Stimulated activated CD8-positive, alpha-beta memory T cell treated with anti-CD3 and anti-CD28 coated beads, Interleukin-4, amount 100 ng/mL, for 1 hour (primary cell): ENCODE measurements around the gene IP6K2.

Source experiments
- DNase-seq, 2 donors: peaks; one replicate each; pipeline ENCODE4 v3.0.0-alpha.2; 2020; ENCODE audit warnings: low read depth in 2 of 2, low spot score in 1 of 2

IP6K2 gene

DNA sequence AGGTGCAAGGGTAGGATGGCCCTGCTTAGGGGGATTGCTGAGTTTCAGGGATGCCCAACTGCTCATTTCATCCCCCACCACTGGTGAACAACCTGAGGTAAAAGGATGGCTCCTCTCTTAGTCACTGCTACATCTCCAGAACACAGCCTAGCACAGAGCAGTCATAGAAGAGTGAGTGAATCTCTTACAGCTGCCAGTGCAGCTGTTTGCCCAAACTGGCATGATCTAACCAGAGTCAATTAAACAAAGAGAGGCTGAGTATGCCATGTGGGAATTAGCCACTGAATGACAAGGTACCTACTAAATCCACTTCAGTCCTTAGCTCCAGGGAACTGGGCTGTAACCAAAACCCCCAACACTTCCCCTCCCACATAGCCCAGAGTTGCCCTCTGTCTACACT lies 24.5 kb downstream of the IP6K2 start:
- no peak for DNase-seq

DNA sequence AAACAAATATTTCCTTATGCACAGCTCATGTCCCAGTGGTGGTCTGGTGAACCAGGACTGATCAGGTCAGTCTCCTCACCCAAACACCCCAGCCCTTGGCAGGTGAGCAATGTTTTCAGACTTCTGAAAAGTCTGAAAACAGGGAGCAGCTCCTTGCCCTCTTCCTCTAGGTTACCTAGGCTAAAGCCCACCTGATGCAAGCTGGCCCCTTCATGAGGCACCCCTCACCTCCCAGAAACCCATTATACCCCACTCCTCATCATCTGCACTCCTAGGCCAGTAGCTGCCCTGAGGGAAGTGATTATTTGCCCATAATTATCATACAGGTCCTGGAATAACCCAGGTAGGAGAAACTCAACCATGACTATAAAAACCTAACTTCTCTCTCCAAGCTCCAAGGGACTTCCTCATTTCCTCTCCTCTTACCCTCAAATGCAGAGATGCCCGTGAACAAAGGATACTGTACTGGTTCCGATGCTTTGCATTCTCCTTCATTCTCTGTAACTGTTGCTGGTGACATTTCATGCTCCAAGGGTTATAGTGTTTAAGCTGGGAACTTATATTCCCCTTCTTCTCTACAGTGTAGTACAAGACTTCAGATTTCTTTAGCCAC lies 26.1 kb downstream of the IP6K2 start:
- no peak for DNase-seq

DNA sequence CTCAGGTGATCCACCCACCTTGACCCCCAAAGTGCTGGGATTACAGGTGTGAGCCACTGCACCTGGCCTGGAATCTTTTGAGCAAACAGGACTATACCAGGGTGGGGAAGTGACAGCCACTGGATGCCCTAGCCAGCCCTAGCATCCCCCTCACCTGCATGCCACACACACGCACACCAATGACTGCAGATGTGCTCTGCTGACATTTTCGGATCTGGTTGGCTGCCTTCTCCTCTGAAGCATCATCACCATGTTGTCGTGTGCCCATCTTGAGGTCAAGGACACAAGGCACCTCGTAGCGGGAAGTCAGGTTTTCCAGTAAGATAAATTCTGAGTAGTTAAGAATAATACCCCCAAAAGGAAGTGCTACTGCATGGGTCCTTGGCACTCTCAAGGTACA lies 27.6 kb downstream of the IP6K2 start:
- no peak for DNase-seq

DNA sequence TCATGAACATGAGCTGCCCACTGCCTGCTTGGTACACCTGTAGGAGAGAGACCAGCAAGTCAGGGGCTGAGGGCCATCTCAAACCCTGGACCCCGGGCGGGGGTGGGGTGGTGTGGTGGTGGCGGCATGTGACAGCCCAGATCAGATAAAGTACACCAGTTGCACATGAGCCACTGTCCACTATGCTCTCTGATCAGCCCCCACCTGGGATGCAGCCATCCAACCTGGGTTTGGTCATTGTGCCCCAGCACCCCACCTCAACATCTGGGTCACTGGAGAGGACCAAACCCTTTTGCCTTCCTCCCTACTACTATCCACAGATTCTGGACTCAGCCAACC lies 28.3 kb downstream of the IP6K2 start:
- DNase-seq = no peak

DNA sequence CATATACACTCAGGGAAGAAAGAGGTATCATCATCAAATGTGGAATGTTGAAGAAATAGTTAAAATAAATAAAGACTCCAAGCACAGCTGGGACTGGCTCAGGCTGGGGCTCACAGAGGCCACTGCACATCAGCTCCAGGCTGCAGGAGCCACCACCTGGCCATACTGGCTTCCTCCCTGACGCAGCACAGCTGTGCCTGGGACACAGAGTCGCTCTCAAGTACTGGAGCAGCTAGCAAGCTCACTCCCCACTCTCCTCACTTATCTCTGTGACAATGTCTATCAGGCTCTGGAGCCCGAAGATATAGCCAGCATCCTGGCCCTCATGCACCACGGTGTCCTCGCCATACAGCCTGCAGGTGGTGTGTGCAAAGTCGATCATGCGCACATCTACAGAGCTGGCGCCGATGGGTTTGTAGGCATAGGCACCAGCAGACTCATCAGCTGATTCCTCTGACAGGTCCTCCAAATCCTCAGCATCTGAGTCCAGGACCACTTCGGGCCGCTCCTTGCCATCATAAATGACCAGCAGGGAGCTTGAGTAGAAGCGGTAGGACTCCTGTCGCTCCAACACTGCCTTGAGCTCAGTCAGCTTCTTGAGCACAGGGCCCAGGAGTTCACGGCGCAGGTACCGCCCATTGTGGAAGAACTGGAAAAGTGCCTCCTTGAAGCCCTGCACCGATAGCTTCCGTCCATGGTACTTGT lies 28.8 kb downstream of the IP6K2 start:
- no peak for DNase-seq

DNA sequence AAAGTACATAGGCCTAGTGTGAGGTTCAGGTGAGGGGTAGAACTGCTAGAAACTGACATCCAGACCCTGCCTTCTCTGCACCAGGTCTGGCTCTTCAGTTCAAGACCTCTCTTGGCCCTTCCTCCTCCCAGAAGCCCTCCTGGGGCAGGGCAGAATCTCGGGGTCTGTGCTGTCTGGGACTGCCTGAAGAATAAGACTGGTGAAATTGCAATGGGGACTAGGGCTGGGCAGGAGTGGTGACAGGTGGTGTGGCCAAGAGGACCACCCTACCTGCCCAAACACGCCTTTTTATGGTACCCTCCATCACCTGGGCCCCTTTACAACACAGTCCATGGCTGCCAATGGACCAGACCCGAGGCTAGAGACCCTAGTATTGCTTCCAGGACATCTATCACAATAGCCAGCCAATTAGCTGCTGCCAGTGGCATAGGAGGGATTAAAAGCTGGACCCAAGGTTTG lies 29.8 kb downstream of the IP6K2 start:
- no peak for DNase-seq

DNA sequence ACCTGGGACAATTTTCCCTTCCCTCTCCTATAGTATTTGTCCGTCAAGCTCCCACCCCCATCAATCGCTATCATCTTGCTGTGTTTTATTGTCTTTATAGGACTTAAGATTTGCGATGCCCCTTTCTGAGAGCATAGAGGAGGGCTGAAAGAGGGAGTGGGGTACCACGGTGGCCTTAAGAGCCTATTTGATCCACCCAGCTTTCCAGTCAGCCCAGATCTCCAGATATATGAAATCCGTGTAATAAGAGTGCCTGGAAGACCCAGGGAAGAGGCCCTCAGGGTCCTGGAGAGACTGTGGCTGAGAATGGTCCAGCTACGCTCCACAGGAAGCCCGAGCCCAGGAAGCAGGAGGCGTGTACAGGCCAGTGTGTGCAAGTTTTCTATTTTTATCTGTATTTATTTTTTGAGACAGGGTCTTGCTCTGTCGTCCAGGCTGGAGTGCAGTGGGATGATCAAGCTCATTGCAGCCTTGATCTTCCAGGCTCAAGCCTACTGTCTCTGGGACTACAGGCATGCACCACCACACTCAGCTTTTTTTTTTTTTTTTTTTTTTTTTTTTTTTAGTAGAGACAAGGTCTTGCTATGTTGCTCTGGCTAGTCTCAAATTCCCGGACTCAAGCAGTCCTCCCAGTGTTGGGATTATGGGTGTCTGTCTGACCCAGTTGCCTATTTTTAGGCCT lies 30.3 kb downstream of the IP6K2 start:
- no peak for DNase-seq

DNA sequence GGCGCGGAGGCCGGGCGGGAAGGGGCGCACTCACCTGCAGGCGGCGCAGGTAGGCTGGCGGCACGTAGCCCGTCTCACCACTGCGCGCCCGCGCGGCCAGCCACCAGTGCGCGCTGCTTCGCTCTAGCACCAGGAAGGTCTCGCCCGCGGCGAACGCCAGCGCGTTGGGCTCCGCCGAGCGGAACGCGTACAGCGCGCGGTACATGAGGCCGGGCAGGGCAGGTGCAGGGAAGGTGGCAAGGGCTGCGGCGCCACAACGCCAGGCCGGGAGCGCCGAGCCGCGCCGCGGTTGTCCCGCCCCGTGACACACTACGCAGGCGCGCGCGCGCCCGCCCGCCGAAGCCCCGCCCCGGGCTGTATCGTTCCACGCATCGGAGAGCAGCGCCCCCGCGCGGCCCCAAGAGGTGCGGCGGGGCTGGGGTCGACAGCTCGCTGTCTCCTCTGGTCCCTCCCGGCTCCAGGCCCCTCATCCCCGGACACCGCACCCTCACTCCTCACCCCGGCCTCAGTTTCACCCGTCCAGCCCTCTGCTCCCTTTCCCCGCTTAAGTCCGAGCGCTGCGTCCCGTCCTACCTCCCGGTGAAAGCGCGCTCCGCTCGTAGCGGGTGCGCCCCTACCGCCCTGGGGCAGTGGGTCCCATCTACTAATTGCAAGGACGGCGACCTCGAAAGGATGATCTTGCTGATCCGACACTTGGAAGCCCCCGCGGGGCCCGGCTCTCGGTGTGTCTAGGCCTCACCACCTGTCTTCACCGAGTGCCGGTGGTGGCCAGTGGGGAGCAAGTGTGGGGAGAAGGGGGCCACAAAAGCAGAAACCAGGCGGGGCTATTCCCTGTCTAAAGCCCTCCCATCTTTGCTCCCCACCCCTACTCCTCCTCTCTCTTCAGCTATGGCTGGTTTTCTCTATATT lies 31.2 kb downstream of the IP6K2 start, which contains the start of gene NCKIPSD:
Gene NCKIPSD, minus strand, starts transcription at position 313 of the 909 bp plus-strand sequence. Its CDS starts 108 bp downstream, at position 205.
- DNase-seq = peak; percentile 81 to 82

DNA sequence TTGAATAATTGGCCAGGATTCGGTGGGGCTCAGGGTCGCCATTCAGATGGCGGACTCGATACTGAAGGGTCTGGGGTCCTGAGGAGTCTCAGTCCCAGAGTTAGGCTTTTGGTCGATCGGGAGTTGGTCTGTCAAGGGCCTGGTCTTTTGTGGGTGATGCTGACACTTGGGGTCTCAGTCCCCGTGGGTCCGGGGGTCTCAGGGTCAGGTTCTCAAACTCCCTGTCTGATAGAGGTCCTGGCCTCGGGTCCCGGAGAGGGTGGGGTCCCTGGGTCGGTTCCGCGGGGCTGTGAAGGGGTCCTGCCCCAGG lies 31.8 kb downstream of the IP6K2 start:
- no peak for DNase-seq

DNA sequence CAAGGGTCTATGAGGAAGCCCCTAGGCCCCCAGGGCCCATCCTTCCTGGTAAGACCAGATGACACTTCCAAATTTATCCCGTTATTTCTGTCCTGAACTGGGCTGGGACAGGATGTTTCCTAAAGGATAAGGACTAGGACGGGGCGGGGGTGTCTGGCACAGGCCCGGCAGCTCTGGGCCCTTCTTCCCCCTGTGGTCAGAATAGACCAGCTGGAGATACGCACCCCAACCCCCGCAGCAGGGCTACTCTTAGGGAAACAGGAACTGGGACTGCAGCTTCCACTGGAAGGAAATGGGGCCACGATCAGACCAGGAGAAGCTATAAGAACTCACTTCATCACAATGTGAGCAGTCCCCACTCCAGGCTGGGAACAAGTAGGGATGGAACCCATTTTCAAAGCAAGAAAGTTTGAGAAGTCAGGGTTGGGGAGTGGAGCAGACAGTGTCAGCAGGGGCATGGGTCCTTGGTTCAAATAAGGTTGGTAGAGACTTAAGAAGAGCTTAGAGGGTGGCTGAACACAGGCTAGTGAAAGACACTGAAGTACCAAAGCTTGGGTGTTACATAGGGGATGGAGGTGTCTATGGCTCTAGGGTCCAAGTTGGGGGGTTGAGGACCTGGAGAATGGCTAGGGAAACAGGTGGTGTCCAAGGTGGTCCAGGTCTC lies 32.4 kb downstream of the IP6K2 start:
- DNase-seq = no peak

DNA sequence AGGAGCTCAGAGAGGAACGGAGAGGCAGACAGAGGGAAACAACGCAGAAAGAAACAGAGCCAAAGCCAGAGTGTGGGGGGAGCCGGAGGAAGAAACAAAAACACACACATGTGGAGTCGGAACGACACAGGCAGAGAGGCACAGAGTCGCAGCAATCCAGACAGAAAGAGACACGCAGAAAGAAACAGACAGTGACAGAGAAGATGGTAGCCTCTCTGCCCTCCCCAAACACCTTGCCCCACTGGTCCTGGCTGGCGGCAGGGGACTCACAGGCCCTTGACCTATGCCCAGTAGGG lies 33.0 kb downstream of the IP6K2 start:
- DNase-seq = no peak

DNA sequence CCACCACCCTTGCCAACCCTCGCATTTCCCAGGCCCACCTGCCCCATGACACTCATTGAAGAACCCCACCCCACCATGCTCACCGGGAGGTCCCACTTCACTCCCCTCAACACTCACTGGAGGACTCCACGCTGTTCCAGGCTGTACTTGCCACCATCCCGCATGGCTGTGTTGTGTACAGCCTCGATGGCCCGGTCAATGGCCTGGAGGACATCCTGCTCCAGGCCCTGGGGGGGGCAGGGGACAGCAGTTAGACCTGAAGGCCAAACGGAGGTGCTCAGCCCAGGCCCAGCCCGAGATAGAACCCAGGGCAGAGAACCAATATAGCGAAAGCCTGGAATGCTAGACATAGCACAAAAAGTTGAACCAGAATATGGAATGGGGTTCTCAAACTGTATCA lies 34.2 kb downstream of the IP6K2 start:
- DNase-seq = no peak

DNA sequence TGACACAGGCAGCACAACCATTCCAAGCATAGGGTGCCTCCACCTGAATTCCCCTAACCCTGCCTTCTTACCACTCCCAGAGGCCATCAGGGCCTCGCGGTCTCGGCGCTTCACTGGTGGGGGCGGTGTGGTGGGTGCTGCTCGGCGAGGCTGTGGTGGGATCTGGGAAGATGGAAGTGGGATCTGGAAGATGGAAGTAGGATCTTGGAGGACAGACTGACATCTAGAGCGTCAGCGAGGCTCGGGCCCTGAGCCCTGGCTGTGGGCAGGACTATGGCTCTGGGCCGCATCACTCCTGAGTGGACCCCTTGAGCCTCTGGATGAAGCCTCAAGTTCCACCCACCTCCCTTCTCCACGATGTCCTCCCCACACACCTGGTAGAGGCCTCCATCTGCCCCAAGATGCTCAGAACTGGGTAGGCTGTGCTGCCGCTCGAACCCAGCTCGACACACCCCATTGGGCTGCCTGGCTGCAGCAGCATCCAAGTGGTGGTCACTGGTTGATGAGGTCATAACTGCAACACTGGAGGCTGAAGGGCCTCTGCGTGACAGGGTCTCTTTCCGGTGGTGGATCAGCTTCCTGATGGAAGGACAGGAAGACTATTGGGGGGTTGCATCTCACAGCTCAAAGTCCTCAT lies 34.9 kb downstream of the IP6K2 start:
- no peak for DNase-seq

DNA sequence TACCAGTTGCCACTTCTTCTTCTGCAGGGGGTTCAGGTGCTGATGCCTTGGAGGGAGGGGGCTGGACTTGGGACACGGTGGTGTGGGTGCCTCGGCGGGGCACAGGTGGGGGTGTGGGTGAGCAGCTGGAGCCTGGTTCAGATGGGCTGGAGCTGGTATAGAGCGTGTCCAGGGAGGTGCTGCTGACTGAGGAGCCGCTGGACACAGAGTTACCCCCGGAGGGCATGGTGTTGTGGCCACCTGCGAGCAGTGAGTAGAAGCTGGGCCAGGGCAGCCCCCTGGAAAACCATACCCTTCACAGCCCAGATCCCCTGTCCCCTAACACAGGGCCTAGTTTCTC lies 35.5 kb downstream of the IP6K2 start:
- no peak for DNase-seq

DNA sequence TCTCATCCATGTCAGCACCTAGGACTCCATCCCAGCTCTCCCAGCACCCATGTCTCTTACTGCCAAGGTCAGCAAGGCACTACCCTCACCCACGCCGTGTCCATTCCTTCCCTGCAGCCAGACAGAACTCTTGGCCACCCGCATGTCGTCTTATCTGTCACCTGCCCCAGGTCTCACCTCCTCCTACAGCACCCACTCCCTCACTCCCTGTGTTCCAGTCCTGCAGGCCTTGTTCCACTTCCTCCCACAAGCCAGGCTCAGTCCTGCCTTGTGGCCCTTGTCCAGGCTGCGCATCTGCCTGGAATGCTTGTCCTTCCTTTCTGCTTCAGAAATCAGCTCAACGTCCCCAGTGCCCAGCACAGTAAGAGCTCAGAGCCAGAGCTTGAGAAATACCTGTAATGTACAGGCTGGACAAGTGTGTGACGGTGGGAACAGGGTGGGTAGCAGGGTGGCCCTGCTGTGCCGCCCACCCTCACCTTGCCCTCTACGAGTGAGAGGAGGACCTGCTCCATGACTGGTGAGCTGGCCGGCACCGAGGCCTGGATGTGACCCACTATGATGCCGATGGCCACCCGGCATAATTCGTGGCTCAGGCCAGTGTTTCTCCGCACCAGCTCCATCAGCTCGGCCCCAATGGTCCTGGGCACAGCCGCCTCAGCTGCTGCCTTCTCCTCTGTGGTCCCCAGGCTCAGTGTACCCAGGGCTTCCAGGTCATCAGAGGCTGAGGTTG lies 36.0 kb downstream of the IP6K2 start:
- DNase-seq = no peak

DNA sequence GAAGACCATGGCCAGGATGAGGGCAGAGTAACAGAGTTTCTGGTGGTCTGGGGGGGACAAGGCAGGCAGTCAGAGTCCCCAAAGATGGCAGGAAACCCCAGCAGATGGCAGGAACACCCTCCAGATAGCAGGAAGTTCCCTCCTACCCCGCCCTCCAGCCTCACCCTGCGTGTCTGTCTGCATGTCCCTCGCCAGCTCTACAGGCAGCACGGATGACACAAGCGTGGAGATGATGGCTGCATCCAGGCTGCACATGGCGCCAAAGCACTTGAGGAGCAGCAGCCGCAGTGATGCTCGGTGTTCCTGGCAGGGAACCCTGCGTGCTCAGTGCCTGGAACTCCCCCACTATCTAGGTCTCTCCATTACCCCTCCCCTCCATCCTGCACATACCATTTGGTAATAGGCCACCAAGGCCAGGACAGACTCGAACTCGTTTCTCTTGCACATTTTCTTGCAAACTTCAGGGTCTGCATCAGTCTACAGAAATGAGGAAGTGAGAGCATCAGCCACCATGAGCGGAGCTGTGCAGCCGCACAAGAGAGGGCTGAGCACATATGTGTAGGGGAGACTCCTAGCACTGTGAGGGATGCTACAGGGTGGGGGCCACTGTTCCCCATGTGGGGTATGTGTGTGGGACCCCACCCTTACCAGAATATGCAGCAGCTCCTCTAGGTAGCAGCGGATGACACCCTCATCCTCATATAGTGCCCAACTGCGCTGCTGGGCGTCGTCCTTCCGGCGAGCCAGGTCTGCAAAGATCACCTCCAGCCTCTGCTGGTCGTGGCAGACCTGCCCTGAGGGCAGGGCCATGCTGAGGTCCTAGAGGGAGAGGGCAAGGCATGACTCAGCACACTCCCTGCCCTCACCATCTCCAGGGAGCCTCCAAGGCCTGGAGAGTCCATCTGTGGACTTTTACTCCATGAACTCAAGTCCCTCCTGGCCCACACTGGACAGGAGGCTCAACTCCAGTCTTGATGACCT lies 37.3 kb downstream of the IP6K2 start:
- DNase-seq = no peak

DNA sequence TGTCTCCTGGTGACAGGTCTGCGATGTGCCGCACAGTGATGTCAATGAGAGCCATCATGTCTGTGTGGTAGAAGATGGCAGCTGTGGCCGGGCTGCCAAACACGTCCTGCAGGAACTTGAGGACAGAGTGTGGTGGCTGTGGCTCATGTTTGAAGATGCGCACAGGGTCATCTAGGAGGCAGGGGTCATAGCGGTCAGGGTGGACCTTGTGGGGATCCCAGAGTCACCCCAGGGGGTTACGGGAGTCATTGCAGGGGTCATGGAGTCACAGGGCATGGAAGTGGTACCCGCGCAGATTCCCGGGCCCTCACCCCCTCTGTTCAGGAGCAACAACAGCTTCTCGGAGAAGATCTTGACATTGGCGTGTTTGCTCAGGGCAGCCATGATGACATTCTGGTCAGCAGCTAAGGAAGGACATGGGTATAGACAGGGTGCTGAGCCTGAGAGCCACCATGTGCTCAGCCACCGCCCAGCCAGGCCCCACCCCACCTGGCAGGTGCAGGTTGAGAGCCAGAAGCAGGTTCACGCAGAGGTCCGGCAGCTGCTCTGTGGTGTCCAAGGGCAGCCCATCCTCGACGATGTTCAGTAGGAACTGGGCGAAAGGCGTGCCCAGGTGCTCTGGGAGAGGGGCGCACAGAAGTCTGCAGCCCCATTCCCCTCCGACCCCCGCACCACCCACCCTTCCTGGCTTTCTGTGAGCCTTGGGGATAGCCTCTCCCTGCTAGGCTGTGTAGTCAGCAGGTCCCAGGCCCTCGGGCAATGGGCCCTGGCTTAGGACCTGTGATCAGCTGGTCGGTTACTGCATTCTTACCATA lies 38.2 kb downstream of the IP6K2 start:
- no peak for DNase-seq

DNA sequence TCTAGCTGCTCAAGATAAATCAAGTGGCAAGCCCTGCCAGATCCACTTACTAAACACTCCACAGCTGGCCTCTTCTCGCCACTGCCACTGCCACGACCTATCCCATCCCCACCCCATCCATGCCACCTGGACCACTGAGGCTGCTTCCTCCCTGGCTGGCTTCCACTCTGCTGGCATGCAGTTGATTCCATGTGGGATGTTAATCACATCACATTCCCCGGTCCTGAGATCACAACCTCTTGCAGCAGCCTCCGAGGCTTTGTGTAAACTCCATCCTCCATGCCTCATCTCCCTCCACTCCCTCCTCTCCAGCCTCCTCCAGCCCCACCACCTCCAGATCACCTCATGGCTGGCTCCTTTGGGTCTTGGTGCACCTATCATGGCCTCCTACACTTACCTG lies 39.0 kb downstream of the IP6K2 start:
- no peak for DNase-seq
